VCaP (cell line): ENCODE results near the gene SLC23A3.

Experiments
- H3K27ac ChIP-seq: fragments of 450-650 bp; 2 replicates; pipeline ENCODE4 v1.5.1; 2017
- CTCF ChIP-seq: fragments of 450-650 bp; conservative IDR thresholded peaks from 2 replicates; pipeline ENCODE4 v1.5.1; 2017; ENCODE audit warnings: mild to moderate bottlenecking, moderate library complexity

Gene SLC23A3

DNA sequence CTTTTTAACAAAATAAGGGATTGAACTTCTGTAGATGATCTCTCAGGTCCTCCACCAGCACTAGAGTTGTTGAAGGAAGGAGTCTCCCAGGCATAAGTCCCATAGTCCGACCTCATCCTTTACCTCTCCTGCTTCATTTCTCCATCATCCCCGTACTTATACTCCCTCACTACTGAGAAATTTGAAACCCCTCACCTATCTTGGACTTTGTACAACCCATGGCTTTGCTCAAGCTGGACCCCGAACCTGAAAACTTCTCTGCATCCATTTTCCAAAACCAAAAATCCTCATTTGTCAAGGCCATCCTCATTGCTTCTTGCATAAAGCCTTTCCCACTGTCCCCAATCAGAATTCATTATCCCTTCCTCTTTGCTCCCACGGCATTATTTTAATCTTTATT, 8.7 kb downstream of the SLC23A3 start:
- no peak for TF ChIP-seq CTCF
- peak overlapping the region; percentile 85 for H3K27ac ChIP-seq

DNA sequence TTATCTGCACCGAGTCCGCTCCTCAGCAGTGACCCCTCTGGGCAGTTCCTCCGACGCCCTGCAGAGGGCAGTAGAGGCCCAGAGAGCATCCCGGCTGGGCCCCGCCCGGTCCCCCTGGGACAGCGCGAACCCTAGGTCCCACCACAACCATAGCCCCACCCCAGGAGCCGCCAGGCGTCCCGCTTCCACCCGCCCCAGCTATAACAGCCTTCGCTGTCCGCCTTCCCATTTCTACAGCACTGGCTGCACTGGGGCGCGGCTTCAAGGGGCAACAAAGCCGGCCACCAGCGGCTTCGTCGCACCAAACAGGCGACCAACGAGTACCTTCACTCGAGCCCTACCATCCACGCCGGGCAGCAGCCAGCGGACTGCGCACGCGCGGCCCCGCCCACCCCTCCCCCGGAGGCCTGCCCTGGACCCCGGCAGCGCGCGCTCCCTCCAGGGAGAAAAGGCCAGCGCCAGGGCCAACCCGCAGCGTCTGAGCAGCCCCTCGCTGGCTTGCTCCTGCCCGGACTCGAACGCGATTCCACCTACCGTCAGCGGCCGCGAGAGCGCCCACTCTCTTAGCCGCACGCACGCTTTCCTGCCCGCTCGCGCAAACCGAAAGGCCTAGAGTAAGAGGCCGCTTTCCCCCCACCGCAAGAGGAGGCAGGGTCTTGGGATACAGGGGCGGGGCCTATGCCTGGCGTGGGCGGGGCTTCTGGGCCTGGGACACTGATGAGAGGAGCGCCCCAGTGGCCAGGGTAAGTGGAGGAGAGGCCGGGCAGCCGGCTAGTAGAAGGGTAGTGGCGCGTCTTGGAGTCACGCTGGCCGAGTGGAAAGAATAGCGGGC, 9.4 kb downstream of the SLC23A3 start, which contains the start of gene NHEJ1:
Gene NHEJ1, minus strand, starts transcription at position 630 of the 832 bp plus-strand sequence. CDS start 2,453 bp downstream, outside the sequence.
- peak; percentile 96 for TF ChIP-seq CTCF
- peak within 1 kb of the TSS; percentile 85 for H3K27ac ChIP-seq

DNA sequence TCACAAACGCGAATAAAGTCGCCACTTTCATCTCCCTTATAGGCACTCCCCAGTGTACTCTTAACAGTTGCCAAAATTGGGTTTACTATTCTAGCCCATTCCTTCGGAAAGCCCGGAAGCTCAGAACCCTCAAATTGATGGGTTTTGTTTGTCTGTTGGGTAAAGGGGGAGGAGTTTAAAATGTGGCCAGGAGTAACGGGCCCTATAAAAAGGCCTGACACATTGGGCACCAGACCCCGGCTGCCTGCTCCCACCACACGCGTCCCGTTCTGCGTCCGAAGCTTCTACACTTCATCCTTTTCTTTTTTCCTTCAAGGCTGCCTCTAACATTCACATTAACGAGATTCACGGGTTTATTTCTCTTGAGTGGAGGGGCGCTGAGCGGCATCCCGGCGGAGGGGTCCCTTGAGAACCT, 10.1 kb downstream of the SLC23A3 start:
- peak overlapping the region; percentile 85 for H3K27ac ChIP-seq
- no peak for TF ChIP-seq CTCF

DNA sequence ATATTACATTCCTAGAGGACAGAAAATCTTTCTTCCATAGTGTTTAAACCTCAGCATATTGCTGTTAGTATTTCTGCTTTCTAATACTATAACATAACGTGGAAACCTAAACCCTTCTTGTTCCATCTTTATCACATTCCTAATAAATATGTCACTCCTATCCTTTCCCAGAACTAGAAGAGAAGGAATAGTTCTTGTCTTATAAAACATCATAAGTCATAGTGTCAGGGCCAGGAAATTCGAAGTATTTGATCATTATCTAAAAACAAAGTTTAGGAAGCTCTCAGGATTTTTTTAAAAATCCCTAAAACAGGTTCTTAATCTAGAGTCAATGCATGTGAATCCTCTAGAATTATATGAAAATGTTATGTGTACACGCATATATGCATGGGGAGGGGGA, 11.2 kb downstream of the SLC23A3 start:
- TF ChIP-seq CTCF: no peak
- no peak overlapping the region for H3K27ac ChIP-seq

- no peak for TF ChIP-seq CTCF
- no peak overlapping the region for H3K27ac ChIP-seq
Observed at GRCh38 chr2:219158025-219158424, 11.8 kb downstream of the SLC23A3 start.

DNA sequence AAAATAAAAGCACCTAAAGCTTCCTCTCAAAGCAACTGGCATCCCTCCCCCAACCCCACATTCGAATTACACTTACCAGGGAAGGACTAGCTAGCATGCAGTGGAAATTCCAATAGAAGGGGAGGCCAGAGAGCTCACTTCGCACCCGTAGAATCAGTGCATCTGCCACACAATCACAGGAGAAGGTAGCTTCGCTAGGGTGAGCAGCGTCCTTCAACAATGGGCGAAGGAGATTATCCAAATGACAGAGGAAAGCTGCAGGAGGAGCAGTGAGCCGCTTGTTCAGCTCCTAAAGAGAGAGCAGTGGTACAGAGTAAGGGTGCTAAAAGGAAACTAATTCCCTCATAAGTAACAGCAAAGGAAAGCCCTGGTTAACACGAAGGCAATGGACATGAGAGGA, 12.4 kb downstream of the SLC23A3 start:
- no peak for TF ChIP-seq CTCF
- H3K27ac ChIP-seq: no peak overlapping the region

DNA sequence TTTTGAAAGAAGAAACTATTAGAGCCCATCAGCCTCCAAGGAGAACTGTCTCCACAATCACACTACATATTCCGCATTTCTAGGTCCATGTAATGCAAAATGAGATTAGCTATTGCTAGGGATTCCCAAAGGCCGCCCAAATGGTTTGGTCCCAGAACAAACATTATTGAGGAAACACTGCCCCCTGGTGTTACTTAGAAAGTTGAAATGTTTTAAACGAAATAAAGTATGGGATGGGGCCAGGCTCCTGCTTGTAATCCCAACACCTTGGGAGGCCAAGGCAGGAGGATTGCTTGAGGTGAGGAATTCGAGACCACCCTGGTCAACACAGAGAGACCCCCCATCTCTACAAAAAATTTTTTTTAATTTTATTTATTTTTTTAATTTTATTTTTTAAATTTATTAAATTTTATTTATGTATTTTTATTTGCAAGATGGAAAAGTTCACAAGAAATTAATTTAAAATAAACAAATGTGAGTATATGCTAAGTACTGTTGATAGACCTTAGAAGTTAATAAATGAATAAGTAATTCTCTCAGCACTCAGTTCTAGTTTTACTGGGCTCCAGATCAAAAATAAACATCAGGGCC, 14.7 kb downstream of the SLC23A3 start:
- H3K27ac ChIP-seq: no peak overlapping the region
- peak; percentile 57 for TF ChIP-seq CTCF
